ENCODE measurements around the gene TTN.

The TTN gene

DNA sequence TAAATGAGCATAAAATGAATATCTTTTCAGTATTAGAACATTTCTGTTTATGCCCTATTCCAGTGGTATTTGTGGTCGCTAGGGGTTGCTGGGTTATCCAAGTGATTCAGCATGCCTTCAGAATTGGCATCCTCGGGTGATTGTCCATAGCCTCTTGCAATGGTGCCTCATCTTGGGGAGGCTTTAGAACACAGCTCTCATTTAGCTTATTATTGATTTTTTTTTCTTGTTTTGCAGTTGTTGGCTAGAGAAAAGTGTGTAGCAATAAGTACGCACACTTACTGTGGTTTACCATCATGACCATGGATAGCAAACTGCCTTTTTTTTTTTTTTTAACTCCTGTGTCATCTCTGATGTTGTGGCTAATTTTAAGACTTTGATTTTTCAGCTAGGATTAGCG is 293.3 kb downstream of the TTN start:
- TF ChIP-seq POLR2A (IDR thresholded peaks at IDR 0.05; ENCODE audit: low read length) (no peak), GATA1 (IDR thresholded peaks at IDR 0.05; ENCODE audit: low read depth, low read length) (no peak)
- no peak for DNase-seq

DNA sequence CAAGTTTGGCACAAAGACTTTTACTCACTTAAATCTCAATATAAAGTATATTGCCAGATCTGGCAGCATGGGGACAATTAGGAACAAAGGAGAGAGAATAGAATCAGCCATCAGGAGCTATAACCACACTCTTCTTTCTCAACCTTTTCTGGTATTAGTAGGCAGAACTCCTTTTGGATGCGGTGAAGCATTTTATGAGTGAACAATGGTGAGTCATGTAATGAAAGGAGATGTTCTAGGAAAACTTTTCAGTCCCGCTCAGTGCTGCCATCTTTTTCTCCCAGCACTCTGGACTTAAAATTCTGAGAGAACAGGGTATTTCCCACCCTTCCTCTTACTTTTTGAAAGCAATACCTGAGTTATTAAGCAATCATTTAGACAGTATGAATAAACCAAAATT is 294.7 kb downstream of the TTN start:
- no peak for DNase-seq

DNA sequence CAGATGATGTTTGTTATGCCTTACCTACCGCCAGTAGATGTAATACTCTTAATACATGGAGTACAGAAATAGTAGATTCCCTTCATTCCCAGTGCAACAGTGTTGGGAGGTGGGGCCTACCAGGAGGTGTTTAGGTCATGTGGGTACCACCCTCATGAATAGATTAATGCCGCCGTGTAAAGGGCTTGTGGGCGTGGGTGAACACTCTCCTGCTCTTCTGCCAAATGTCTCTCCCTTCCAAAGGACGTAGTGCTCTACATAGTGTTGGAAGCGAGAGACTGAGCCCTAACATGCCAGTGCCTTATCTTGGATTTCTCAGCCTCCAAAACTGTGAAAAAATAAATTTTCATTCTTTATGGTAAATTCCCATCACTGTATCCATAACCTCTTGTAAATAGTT is 296.8 kb downstream of the TTN start:
- TF ChIP-seq POLR2A (IDR thresholded peaks at IDR 0.05; ENCODE audit: low read length) (no peak), GATA1 (IDR thresholded peaks at IDR 0.05; ENCODE audit: low read depth, low read length) (no peak)
- no peak for DNase-seq

More for the DNA sequence above, 294.7 kb downstream of the TTN start:
- no peak for TF ChIP-seq GATA1 (IDR thresholded peaks at IDR 0.05; ENCODE audit: low read depth, low read length)
- no peak for TF ChIP-seq POLR2A (IDR thresholded peaks at IDR 0.05; ENCODE audit: low read length)

DNA sequence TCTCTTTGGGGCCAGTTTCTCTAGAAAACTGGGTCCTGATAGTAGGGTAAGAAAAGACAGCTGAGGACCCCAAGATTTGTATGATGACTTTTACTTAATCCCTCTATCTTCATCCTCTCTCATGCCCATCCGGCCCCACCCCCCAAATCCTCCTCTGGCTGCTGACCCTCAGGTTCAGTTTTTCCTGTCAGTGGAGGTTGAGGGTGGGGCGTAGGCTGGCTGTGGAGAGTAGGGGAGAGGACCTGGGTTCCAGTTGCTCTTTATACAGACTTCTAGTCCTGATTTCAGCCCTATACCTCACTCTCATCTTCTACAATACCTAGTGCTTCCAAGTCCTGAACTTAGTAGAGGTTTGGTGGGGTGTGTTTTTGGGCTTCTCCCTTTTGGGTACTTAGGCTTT is 298.6 kb downstream of the TTN start:
- TF ChIP-seq POLR2A (IDR thresholded peaks at IDR 0.05; ENCODE audit: low read length) (no peak), GATA1 (IDR thresholded peaks at IDR 0.05; ENCODE audit: low read depth, low read length) (no peak)
- DNase-seq, result no peak

DNA sequence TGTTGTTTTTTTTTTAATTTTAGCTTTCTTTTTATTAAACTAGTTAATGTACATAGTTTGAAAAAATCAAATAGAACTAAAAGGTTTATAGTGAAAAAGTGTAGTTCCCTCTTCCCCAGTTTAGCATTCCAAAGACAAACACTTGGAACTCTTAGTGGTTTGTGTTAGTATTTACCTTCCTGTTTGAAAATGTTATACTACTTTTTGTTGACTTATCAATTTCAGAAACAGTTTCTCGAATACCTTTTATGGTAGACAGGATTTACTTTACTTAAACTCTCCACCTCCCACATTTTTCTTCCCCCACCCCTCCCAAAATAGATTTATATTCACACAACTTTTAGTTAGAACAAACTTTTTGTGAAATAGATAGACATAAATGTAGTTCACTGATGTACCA is 300.3 kb downstream of the TTN start:
- DNase-seq, result no peak
- TF ChIP-seq GATA1 (IDR thresholded peaks at IDR 0.05; ENCODE audit: low read depth, low read length), result no peak
- TF ChIP-seq POLR2A (IDR thresholded peaks at IDR 0.05; ENCODE audit: low read length), result no peak

DNA sequence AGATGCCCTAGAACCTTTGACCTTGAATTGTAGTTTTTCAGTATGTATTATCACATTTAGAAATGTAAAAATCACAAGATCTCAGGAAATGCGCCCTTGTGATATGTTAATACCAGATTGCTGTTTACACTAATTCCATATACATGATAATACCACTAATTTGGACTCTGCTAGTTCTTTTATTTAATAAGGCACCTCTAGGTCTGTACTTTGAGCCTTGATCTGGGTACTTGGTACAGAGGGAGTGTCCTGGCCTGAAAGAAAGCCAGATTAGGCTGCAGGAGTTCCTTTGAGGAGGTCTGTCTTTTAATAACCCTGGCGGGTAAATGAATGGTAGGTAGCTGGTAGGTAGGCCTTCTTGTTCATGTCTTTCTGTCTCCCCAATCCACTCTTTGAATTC is 300.7 kb downstream of the TTN start:
- TF ChIP-seq POLR2A (IDR thresholded peaks at IDR 0.05; ENCODE audit: low read length) (no peak), GATA1 (IDR thresholded peaks at IDR 0.05; ENCODE audit: low read depth, low read length) (no peak)
- DNase-seq, result no peak

DNA sequence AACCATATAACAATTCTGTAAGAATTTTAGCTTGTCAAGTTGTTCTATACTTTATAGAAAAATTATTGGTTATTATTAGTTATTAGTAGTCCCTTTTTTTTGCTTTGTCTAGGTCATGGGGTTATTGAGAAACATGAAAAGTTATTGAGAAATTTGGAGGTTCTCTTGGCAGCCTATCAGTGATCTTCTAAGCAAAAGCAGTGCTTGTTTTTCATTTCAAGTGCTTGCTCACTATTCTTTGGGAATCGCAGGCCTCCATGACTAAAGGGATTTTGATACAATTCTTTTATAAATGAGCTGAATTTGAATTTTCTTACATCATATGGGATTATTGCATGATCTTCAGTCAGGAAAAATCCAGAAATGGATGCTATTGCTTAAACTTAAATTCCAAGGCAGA is 301.1 kb downstream of the TTN start:
- DNase-seq, result no peak
- no peak for TF ChIP-seq POLR2A (IDR thresholded peaks at IDR 0.05; ENCODE audit: low read length)
- no peak for TF ChIP-seq GATA1 (IDR thresholded peaks at IDR 0.05; ENCODE audit: low read depth, low read length)

DNA sequence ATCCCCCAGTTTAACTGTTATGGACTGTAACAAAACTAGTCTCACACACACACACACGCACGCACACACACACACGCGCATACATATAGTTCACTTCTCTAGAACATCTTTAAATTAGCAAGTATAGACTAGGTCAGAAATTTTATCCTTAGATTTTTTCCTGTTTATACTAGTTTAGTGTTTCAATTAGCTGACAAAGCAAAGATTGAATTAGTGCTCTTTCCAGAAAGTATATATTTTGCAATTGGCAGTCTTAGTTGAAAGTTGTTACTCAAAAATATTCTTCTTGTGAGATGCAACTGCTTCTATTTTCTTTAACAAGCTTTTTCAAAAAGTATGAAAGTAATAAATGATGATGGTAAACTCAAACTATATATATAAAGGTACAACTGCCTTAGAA is 304.5 kb downstream of the TTN start:
- no peak for TF ChIP-seq GATA1 (IDR thresholded peaks at IDR 0.05; ENCODE audit: low read depth, low read length)
- TF ChIP-seq POLR2A (IDR thresholded peaks at IDR 0.05; ENCODE audit: low read length), result no peak
- DNase-seq, result no peak

DNA sequence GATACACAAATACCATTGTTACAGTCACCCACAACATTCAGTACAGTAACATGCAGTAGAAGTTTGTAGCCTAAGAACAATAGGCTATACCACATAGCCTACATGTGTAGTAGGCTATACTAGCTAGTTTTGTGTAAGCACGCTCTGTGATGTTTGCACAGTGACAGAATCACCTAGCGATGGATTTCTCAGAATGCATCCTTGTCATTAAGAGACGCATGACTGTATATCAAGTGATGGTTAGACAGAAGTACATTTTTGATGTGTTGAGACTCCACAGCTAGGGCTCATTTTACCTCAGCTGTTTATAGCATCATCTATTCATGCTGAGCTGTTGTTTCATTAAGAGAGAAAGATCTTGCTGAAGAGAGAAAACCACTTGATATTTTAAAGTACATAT is 307.6 kb downstream of the TTN start:
- TF ChIP-seq POLR2A (IDR thresholded peaks at IDR 0.05; ENCODE audit: low read length), result no peak
- TF ChIP-seq GATA1 (IDR thresholded peaks at IDR 0.05; ENCODE audit: low read depth, low read length), result no peak
- DNase-seq, result no peak

DNA sequence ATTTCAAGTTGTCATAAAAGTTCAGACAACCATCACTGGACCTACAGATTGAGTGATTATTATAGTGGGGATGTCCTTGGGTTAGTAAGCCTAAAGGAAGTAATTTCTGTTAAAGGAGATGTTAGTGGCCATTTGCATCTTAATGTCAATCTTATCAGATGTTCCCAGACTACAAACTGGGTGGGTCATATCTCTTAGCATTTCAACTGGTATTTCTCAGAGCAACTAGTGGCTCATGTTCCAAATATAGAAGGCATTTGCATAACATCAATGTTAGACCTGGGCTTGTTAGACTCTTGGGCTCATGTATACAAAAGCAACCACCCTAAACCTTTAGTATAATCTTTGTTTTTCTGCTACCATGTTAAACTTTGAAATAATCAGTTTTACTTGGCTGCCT is 309.1 kb downstream of the TTN start:
- no peak for TF ChIP-seq POLR2A (IDR thresholded peaks at IDR 0.05; ENCODE audit: low read length)
- TF ChIP-seq GATA1 (IDR thresholded peaks at IDR 0.05; ENCODE audit: low read depth, low read length), result no peak
- peak; percentile 78 to 88 for DNase-seq

DNA sequence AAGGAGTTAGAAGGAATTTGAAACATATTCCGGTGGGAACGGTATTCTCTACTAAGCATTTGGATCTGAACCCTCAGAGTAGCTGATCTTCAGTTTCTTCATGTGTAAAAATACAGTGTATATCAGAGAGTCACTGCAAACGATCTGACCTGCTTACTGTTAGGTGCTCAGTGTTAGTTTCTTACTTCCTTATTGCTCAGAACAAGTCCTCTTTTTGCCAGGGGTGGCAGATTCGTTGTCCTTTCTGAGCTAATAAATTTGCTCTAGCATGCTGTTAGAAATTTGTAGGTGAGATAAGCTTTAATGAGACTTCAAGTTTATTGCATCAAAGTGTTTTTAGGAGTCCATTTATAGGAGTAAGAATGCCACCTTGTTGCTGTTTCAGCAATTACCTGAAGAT is 311.2 kb downstream of the TTN start:
- no peak for DNase-seq
- TF ChIP-seq POLR2A (IDR thresholded peaks at IDR 0.05; ENCODE audit: low read length) (no peak), GATA1 (IDR thresholded peaks at IDR 0.05; ENCODE audit: low read depth, low read length) (no peak)

DNA sequence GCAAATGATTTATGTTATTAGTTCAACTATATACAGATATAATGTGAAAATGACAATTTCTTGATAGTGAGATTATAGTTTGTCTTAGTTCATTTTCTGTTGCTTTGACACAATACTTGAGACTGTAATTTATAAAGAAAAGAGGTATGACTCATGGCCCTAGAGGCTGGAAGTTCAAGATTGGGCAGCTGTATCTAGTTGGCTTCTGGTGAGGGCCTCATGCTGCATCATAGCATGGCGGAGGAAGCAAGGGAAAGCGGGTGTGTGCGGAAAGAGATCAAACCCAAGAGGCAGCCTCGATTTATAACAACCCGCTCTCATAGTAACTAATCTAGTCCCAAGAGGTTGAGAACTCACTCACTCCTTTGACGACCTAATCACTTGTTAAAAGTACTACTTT is 315.6 kb downstream of the TTN start:
- TF ChIP-seq GATA1 (IDR thresholded peaks at IDR 0.05; ENCODE audit: low read depth, low read length), result no peak
- no peak for TF ChIP-seq POLR2A (IDR thresholded peaks at IDR 0.05; ENCODE audit: low read length)
- peak; percentile 47 to 56 for DNase-seq

DNA sequence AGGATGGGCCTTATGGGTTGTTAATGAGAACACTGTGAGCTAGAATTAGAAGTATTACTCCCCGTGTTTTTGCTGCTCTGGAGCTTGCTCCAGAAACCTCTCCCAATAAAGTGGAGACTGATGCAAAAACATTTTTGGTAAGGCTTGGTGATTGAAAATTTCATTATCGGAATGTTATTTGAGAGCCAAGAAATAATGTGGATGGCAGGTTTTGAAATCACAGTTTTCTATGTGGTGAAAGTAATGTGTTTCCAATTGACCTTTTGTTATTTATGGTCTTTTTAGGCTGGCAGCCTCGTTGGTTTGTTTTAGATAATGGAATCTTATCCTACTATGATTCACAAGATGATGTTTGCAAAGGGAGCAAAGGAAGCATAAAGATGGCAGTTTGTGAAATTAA is 321.9 kb downstream of the TTN start:
- TF ChIP-seq GATA1 (IDR thresholded peaks at IDR 0.05; ENCODE audit: low read depth, low read length), result no peak
- no peak for TF ChIP-seq POLR2A (IDR thresholded peaks at IDR 0.05; ENCODE audit: low read length)
- no peak for DNase-seq

DNA sequence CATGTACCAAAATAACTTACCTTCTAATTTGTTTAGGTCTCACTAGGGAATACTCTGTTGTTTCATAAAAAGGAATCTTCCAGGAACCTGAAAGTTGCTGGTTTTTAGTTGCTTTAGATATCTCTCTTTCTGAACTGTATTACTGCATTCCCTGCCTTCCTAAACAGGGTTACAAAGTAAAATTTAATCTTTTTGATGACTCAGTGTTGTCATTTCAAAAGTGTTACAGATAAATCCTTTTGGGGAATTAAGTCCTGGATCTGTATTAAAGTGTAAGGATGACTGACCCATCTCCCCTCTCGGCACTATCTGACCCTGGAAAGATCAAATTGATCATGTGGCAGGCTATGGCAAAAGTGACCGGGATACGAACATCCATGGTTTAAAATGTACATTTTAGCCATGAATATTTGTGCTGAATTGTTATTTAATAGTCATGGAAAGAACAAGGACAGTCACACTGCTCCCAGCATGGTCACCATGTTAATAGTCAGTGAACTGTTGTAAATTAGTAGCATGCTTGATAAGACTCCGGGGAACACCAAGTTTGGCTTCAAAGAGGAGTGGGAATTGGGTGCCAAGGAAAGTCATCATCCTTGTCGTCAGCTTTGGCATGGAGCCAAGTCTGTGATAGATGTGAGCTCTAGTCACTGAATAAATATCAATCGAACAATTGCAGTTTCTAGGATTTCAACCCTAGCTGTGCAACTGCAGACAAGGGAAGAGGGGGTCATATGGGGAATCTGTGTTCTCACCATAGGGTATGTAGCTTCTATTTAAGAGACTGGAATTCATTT is 322.8 kb downstream of the TTN start:
- TF ChIP-seq GATA1 (IDR thresholded peaks at IDR 0.05; ENCODE audit: low read depth, low read length), result no peak
- TF ChIP-seq POLR2A (IDR thresholded peaks at IDR 0.05; ENCODE audit: low read length), result no peak
- peak; percentile 18 to 64 for DNase-seq

DNA sequence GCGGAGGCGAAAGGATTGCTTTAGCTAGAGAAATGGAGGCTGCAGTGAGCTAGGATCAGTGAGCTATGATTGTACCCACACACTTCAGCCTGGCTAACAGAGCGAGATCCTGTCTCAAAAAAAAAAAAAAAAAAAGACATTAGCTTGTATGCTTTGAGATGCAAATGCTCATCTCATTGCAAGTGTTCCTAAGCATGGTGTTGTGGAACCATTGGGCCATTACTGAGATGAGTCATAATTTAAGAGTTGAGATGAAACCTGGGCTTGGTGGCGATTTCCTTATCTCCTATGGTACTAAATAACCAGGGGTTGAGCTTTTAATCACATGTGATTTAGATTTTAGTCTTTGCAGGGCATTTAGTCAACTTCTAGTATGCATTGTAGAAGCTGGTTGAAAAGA is 324.8 kb downstream of the TTN start:
- peak; percentile 55 to 65 for DNase-seq

More for the DNA sequence above, 324.8 kb downstream of the TTN start:
- TF ChIP-seq GATA1 (IDR thresholded peaks at IDR 0.05; ENCODE audit: low read depth, low read length), result no peak
- no peak for TF ChIP-seq POLR2A (IDR thresholded peaks at IDR 0.05; ENCODE audit: low read length)

All from erythroblast (primary cell).